ENCODE measurements around the gene AATF.

The AATF gene

DNA sequence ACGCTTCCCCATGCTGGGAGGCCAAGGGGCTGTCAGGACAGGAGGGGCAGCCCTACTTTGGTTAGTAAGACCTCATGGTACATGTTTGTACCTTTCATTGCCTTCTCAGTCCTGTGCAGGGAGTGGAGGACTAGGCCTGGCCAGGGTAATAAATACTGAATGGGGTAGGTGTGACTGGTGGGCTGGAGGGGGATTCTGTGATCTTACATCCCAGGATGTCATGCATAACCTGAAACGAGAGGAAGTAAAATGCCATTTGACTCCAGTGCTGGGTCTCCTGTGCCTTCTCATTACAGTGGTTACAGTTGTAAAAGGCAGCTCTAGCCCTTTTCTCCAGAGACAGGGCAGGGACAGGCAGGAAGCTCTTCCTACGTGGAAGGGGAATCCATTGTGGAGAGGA is 138.2 kb downstream of the AATF start:
- no peak for DNase-seq

- DNase-seq: no peak
Measured at GRCh38 chr17:37087683-37088082, 138.9 kb downstream of the AATF start.

GRCh38 chr17:37088459-37088858 is 139.7 kb downstream of the AATF start:
- no peak for DNase-seq

DNA sequence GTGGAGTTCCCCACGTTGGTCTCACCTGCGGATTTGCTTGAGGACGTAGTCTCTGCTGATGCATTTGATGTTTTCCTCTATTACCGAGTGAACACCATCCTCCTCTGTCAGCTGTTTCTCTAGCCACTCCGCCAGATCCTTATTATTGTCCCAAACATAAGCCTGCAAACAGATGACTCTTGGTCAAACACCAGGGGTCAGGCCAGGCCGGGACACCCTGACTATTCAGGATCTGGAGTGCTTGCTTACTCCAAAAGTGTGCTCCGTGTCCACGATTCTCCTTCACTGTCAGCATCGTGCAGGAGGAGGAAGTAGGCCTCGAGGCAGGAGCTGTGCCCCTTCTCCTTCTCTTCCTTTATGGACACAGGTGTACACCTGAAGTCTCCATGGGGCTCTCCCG is 140.2 kb downstream of the AATF start:
- DNase-seq: no peak

DNA sequence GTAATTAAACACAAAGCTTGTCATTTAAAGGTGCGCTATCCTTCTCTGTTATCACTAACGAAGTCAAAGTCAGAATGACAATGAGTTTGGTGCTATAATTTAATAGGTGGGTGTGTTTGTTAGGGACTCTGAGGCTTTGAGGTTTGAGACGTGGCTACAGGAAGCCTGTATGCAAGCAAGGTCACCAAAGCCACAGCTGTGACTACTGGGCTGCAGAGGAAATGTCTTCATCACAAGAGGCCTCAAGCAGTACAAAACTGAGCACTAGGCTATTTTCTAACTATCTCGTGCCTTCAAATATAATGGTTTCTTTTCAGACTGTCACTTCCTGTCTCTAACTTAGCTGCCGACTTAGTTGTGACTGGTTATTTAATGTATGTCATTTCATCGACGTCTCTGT is 141.2 kb downstream of the AATF start:
- no peak for DNase-seq

DNA sequence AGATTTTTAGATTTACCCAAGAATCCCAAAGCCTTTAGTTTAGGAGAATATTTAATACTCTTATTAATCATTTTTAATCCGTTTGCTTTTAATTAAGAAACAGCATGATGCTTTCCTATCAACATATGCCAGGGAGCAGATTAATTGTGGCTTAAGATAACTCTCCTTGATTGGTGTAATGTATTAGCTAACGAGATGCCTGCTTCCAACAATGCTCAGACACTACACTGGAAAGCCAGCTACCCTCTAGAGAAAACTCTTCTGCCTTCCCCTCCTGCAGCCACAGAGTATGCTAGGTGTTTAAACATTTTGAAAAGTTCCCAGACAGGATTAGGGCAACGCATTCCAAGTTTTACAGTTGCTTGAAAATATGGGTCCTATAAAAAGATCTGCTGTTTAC is 142.2 kb downstream of the AATF start:
- DNase-seq: no peak

GRCh38 chr17:37092071-37092470 is 143.3 kb downstream of the AATF start:
- DNase-seq: no peak

- DNase-seq: no peak
Measured at GRCh38 chr17:37092701-37093100, 143.9 kb downstream of the AATF start.

GRCh38 chr17:37094391-37094790 is 145.6 kb downstream of the AATF start:
- no peak for DNase-seq

DNA sequence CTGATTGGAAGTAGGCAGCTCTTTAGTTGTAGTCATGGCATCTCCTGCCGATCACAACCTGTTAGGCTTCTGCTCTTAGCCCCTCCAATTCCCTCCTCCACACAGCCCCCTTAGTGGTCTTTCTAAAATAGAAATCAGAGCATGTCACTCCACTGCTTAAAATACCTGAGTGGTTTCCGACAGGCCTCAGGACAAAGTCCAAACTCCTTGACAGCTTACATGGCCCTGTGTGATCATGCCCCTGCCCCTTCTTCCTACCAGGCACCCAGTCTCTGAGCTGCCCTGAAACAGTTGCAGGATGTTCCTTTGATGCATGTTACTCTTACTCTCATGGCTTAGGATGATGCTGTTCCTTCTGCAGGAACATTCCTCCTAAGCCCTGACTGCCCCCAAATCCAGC is 147.3 kb downstream of the AATF start:
- no peak for DNase-seq

DNA sequence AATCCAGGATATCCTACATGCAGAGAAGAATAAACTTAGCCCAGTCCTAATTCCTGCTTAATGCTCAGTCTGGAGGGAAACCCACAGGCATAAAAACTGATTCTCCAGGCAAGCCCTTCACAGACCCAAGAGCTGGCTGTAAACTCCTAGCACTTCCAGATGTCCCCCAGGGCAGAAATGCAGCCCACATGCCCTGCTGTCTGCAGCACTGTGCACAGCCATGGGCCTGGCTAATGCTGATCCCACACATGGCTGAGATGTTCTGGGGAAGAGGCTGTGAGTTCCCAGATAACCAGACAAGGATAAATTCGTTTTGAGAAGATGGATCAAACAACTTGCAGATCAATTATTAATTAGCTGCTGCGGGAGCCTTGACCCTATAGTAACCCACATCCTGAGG is 148.4 kb downstream of the AATF start:
- DNase-seq: no peak

GRCh38 chr17:37098152-37098551 is 149.4 kb downstream of the AATF start:
- no peak for DNase-seq

GRCh38 chr17:37098910-37099664 is 150.3 kb downstream of the AATF start:
- no peak for DNase-seq

DNA sequence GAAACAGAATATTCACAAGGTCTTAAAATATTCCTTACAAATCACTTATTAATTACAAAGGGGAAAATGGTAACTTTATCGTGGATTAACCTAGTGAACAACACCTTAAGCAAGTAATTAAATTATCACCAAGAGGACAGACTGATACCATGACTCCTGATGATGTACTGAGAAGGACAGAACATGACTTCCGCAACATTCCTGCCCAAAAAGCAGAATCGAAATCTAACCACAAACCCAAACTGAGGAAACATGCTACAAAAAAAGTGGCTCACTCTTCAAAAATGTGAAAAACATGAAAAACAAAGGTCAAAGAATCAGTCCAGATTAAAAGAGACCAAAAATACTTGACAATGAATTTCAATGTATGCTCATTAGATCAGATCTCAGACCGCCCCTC is 151.5 kb downstream of the AATF start:
- DNase-seq: no peak

- DNase-seq: no peak
Measured at GRCh38 chr17:37101306-37101705, 152.6 kb downstream of the AATF start.

GRCh38 chr17:37103231-37103630 is 154.5 kb downstream of the AATF start:
- DNase-seq: no peak

DNA sequence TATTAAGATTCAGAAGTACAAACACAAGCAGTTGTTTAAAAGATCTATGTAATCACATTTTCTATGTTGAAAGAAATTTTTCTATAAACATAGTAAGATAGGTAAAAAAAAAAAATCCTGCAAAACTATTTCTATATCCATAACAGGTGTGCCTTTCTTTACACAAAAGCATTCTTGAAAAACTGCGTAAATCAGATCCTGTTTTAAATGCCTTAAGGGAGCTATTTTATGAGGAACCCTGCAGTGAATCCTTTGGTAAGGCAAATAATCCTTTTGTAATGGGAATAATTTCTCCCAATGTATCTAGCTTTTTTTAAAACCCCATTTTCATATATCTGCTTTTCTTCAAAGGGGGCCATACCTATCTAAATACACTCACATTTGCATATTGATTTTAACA is 157.3 kb downstream of the AATF start:
- DNase-seq: no peak
